SK-N-SH (cell line): Measurements from ENCODE around the gene MUS81. TPM values are rescaled to one million over a fixed set of nuclear protein-coding genes. Genes with fewer than 3 reads are reported as not detected.

Experiments used
- CHD2 ChIP-seq: fragments of 150-350 bp; IDR thresholded peaks from 2 replicates; pipeline ENCODE4 v1.6.1; 2018; ENCODE audit warnings: low read length; ENCODE audit not compliant: partially characterized antibody
- CTCF ChIP-seq: fragments of 200-600 bp; sonication (generic); IDR thresholded peaks from 2 replicates; pipeline ENCODE4 v1.6.1; 2017; ENCODE audit warnings: antibody characterized with exemption, mild to moderate bottlenecking, moderate library complexity
- ELF1 ChIP-seq: IDR thresholded peaks from 2 replicates; pipeline ENCODE4 v1.4.0; 2012
- EP300 ChIP-seq, 2 experiments: IDR thresholded peaks; 2 replicates each; pipeline versions ENCODE4 v1.4.0 to v1.6.1; 2012; ENCODE audit warnings: borderline replicate concordance in 1 of 2, low read depth in 1 of 2, low read length in 1 of 2
- EZH2phosphoT487 ChIP-seq: fragments of 200-600 bp; sonication (generic); IDR thresholded peaks from 2 replicates; pipeline ENCODE4 v1.6.1; 2017; ENCODE audit warnings: low read depth, mixed run types, mild to moderate bottlenecking, antibody characterized with exemption, moderate library complexity, borderline replicate concordance
- FOXJ3 ChIP-seq: sonication (generic); formaldehyde crosslinking; IDR thresholded peaks from 2 replicates; pipeline ENCODE4 v1.5.1; 2020; ENCODE audit warnings: mild to moderate bottlenecking, missing genetic modification reagents
- FOXM1 ChIP-seq: IDR thresholded peaks from 2 replicates; pipeline ENCODE4 v1.4.0; 2012; ENCODE audit warnings: low read depth, mild to moderate bottlenecking
- GABPA ChIP-seq: IDR thresholded peaks from 2 replicates; pipeline ENCODE4 v1.4.0; 2012; ENCODE audit warnings: low read depth, mild to moderate bottlenecking
- IRF3 ChIP-seq: fragments of 150-350 bp; IDR thresholded peaks from 2 replicates; pipeline ENCODE4 v1.6.1; 2016; ENCODE audit warnings: mild to moderate bottlenecking, low read depth, low read length
- MEF2A ChIP-seq: IDR thresholded peaks from 2 replicates; pipeline ENCODE4 v1.4.0; 2012; ENCODE audit warnings: low read depth, borderline replicate concordance
- MXI1 ChIP-seq: IDR thresholded peaks from 2 replicates; pipeline ENCODE4 v1.6.1; 2012; ENCODE audit warnings: mild to moderate bottlenecking, low read depth, low read length, improper control_type of control experiment
- POLR2AphosphoS5 ChIP-seq: IDR thresholded peaks from 2 replicates; pipeline ENCODE4 v1.6.1; 2012; ENCODE audit warnings: low read depth, low read length
- RAD21 ChIP-seq: IDR thresholded peaks from 2 replicates; pipeline ENCODE4 v1.6.1; 2012; ENCODE audit warnings: mild to moderate bottlenecking, low read length
- RCOR1 ChIP-seq: fragments of 150-350 bp; IDR thresholded peaks from 2 replicates; pipeline ENCODE4 v1.6.1; 2017; ENCODE audit warnings: antibody characterized with exemption, low read length
- RXRA ChIP-seq: IDR thresholded peaks from 2 replicates; pipeline ENCODE4 v1.4.0; 2012; ENCODE audit warnings: low read depth, mild to moderate bottlenecking, borderline replicate concordance
- SIN3A ChIP-seq: IDR thresholded peaks from 2 replicates; pipeline ENCODE4 v1.6.1; 2012; ENCODE audit warnings: low read depth, mild to moderate bottlenecking, low read length, moderate library complexity, borderline replicate concordance
- TCF12 ChIP-seq: IDR thresholded peaks from 2 replicates; pipeline ENCODE4 v1.4.0; 2012
- TEAD4 ChIP-seq: IDR thresholded peaks from 2 replicates; pipeline ENCODE4 v1.4.0; 2012; ENCODE audit warnings: mild to moderate bottlenecking, borderline replicate concordance; ENCODE audit not compliant: insufficient read depth
- YY1 ChIP-seq: IDR thresholded peaks from 2 replicates; pipeline ENCODE4 v1.4.0; 2012; ENCODE audit warnings: low read depth, mild to moderate bottlenecking
- polyA plus RNA-seq, 3 experiments: library from polyadenylated mRNA; depleted of rRNA; stranded (reverse); fragments of >200 nt; gene quantifications; 2 replicates each; pipeline ENCODE4 v1.2.3, GENCODE V29; 2012
- TF ChIP-seq, protein P1 (sequence below): fragments of 150-350 bp; IDR thresholded peaks from 2 replicates; pipeline ENCODE4 v1.6.1; 2017; ENCODE audit warnings: antibody characterized with exemption, low read length, low read depth, borderline replicate concordance
- TF ChIP-seq, protein P2 (sequence below): IDR thresholded peaks from 2 replicates; pipeline ENCODE4 v1.4.0; 2012; ENCODE audit warnings: low read depth, borderline replicate concordance

Gene MUS81
- polyA plus RNA-seq, 1 of the 3 experiments (the other 2 are of a cell fraction), result 58.2 TPM

GRCh38 chr11:65903068-65903481 is 42.8 kb downstream of the MUS81 start (continued):
- no peak for TF ChIP-seq EZH2phosphoT487
- no peak for TF ChIP-seq SIN3A
- TF ChIP-seq YY1, result 0 out of 2 replicates have a peak, but pooled peaks have one; percentile 37
- TF ChIP-seq RXRA, result peak; percentile 92
- no peak for TF ChIP-seq CHD2
- TF ChIP-seq IRF3, result no peak
- TF ChIP-seq FOXJ3, result no peak
- TF ChIP-seq MXI1, result no peak
- TF ChIP-seq, protein P1, sequence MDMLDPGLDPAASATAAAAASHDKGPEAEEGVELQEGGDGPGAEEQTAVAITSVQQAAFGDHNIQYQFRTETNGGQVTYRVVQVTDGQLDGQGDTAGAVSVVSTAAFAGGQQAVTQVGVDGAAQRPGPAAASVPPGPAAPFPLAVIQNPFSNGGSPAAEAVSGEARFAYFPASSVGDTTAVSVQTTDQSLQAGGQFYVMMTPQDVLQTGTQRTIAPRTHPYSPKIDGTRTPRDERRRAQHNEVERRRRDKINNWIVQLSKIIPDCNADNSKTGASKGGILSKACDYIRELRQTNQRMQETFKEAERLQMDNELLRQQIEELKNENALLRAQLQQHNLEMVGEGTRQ, result no peak
- TF ChIP-seq FOXM1, result peak; percentile 96
- no peak for TF ChIP-seq RAD21
- peak; percentile 43; the same call in 1 of the 2 replicates for TF ChIP-seq ELF1
- TF ChIP-seq CTCF, result no peak
- TF ChIP-seq TCF12, result peak; percentile 88
- no peak for TF ChIP-seq RCOR1
- TF ChIP-seq EP300 (IDR thresholded peaks at IDR 0.05; ENCODE audit: borderline replicate concordance in 1 of 2, low read depth in 1 of 2, low read length in 1 of 2), result peak in 1 of 2 experiments; percentile 98; a peak in 2 of 4 replicates
- TF ChIP-seq, protein P2, sequence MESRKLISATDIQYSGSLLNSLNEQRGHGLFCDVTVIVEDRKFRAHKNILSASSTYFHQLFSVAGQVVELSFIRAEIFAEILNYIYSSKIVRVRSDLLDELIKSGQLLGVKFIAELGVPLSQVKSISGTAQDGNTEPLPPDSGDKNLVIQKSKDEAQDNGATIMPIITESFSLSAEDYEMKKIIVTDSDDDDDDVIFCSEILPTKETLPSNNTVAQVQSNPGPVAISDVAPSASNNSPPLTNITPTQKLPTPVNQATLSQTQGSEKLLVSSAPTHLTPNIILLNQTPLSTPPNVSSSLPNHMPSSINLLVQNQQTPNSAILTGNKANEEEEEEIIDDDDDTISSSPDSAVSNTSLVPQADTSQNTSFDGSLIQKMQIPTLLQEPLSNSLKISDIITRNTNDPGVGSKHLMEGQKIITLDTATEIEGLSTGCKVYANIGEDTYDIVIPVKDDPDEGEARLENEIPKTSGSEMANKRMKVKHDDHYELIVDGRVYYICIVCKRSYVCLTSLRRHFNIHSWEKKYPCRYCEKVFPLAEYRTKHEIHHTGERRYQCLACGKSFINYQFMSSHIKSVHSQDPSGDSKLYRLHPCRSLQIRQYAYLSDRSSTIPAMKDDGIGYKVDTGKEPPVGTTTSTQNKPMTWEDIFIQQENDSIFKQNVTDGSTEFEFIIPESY, result peak; percentile 71; the same call in 1 of the 2 replicates
- TF ChIP-seq GABPA, result no peak
- no peak; the same call in 1 of the 2 replicates for TF ChIP-seq MEF2A
- TF ChIP-seq POLR2AphosphoS5, result no peak; the same call in 1 of the 2 replicates
- TF ChIP-seq TEAD4, result peak; percentile 88
